Suprapubic skin (tissue), 4 donors: ENCODE measurements around the gene C1orf56.

ENCODE experiments used
- CTCF ChIP-seq, 2 donors: fragments of 200-600 bp in 1 of 2; fragments of 450-650 bp in 1 of 2; sonication (generic) in 1 of 2; IDR thresholded peaks; one replicate each; pipeline ENCODE4 v1.5.1; 2016 to 2019; ENCODE audit warnings: antibody characterized with exemption in 2 of 2, mild to moderate bottlenecking in 1 of 2, moderate library complexity in 1 of 2
- POLR2A ChIP-seq, 2 donors: fragments of 450-650 bp; IDR thresholded peaks; one replicate each; pipeline ENCODE4 v1.6.1; 2017; ENCODE audit warnings: antibody characterized with exemption in 2 of 2, mild to moderate bottlenecking in 2 of 2, moderate library complexity in 2 of 2
- POLR2AphosphoS5 ChIP-seq, 3 donors: sonication (generic); formaldehyde crosslinking; IDR thresholded peaks; one replicate each; pipeline ENCODE4 v1.6.1; 2017; ENCODE audit warnings: antibody characterized with exemption in 3 of 3

GRCh38 chr1:151051356-151052009 lies 3.9 kb downstream of the C1orf56 start:
- no peak for TF ChIP-seq CTCF (IDR thresholded peaks at IDR 0.05)
- TF ChIP-seq POLR2A (IDR thresholded peaks at IDR 0.05), result no peak
- TF ChIP-seq POLR2AphosphoS5 (IDR thresholded peaks at IDR 0.05), result no peak
